Stimulated activated naive CD8-positive, alpha-beta T cell treated with anti-CD3 and anti-CD28 coated beads, Interleukin-15, Interleukin-2, amounts not matched to agents 100 ng/mL and 50 ng/mL, for 24 hours (primary cell): ENCODE results near the gene MNS1.
"Not testable (repeated sequence)": the region's sequence is repeated elsewhere in the genome, so short reads cannot be mapped to it uniquely, and the experiment has no call there.

Experiments
- H3K27ac Mint-ChIP-seq: one replicate; pipeline ENCODE4 v1.8.0; 2021; ENCODE audit warnings: mild to moderate bottlenecking, mixed read lengths
- H3K27me3 Mint-ChIP-seq: one replicate; pipeline ENCODE4 v1.8.0; 2021; ENCODE audit warnings: mixed read lengths
- H3K36me3 Mint-ChIP-seq: one replicate; pipeline ENCODE4 v1.8.0; 2021; ENCODE audit warnings: low read depth, mixed read lengths
- H3K4me1 Mint-ChIP-seq: one replicate; pipeline ENCODE4 v1.8.0; 2021; ENCODE audit warnings: low read depth, mixed read lengths
- H3K4me3 Mint-ChIP-seq: one replicate; pipeline ENCODE4 v1.8.0; 2021; ENCODE audit warnings: mild to moderate bottlenecking, mixed read lengths
- H3K9me3 Mint-ChIP-seq: one replicate; pipeline ENCODE4 v1.8.0; 2021; ENCODE audit warnings: mixed read lengths

Gene MNS1

GRCh38 chr15:56413114-56413733 is 51.7 kb downstream of the MNS1 start:
- H3K9me3 Mint-ChIP-seq, H3K4me3 Mint-ChIP-seq, H3K27ac Mint-ChIP-seq, H3K4me1 Mint-ChIP-seq, H3K36me3 Mint-ChIP-seq, H3K27me3 Mint-ChIP-seq: not testable (repeated sequence)

- Mint-ChIP-seq H3K4me3 (no peak overlapping the region), H3K27ac (no peak overlapping the region), H3K4me1 (no peaks in the 10 kb centered on the region), H3K9me3 (no peaks in the 10 kb centered on the region), H3K36me3 (no peaks in the 10 kb centered on the region), H3K27me3 (no peaks in the 10 kb centered on the region)
Measured at GRCh38 chr15:56411122-56411749, 53.7 kb downstream of the MNS1 start.

DNA sequence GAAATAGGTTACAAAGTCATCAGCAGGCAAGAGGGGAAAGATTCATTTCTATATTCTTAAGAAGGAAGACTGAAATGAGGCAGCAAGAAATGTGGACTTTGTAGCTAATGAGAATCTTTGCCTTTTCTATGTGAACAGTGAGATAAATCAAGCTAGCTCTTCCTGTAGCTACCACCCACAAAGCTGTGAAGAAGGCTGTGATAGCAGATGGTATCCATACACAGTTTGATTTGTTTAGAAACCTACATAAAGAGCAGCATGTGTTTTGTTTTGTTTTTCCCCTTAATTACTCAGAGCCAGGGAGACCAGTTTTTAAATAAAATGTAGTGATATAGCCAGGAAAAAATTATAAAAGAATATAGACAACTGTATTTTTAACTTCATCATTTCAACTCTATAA is 54.2 kb downstream of the MNS1 start:
- no peak overlapping the region for H3K4me3 Mint-ChIP-seq
- H3K27ac Mint-ChIP-seq = no peak overlapping the region
- no peaks in the 10 kb centered on the region for H3K9me3 Mint-ChIP-seq
- H3K36me3 Mint-ChIP-seq = no peaks in the 10 kb centered on the region
- no peaks in the 10 kb centered on the region for H3K27me3 Mint-ChIP-seq
- no peaks in the 10 kb centered on the region for H3K4me1 Mint-ChIP-seq

DNA sequence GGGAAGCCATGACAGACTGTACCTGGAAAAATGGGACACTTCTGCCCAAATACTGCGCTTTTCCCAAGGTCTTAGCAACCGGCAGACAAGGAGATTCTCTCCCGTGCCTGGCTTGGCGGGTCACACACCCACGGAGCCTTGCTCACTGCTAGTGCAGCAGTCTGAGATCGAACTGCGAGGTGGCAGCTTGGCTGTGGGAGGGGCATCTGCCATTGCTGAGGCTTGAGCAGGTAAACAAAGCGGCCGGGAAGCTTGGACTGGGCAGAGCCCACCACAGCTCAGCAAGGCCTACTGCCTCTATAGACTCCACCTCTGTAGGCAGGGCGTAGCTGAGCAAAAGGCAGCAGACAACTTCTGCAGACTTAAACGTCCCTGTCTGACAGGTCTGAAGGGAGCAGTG is 65.7 kb downstream of the MNS1 start:
- not testable (repeated sequence) for H3K9me3 Mint-ChIP-seq, H3K36me3 Mint-ChIP-seq, H3K4me3 Mint-ChIP-seq, H3K4me1 Mint-ChIP-seq, H3K27me3 Mint-ChIP-seq, H3K27ac Mint-ChIP-seq

DNA sequence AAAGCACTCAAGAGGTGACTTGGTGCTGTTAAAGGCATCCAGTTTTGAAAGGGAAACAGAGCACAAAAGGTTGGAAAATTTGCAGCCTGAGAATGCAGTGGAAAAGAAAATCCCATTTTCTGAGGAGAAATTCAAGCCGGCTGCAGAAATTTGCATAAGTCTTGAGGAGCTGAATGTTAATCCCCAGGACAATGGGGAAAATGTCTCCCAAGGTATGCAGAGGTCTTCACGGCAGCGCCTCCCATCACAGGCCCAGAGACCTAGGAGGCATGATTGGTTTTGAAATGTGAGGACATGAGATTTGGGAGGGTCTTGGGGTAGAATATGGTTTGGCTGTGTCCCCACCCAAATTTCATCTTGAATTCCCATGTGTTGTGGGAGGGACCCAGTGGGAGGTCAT is 67.6 kb downstream of the MNS1 start:
- not testable (repeated sequence) for H3K27me3 Mint-ChIP-seq, H3K27ac Mint-ChIP-seq

GRCh38 chr15:56394909-56395308 is 70.0 kb downstream of the MNS1 start:
- H3K27me3 Mint-ChIP-seq = no peaks in the 10 kb centered on the region
- H3K4me3 Mint-ChIP-seq = no peak overlapping the region
- no peak overlapping the region for H3K27ac Mint-ChIP-seq
- H3K9me3 Mint-ChIP-seq = no peaks in the 10 kb centered on the region
- peaks cover 5% of the 10 kb centered on the region for H3K4me1 Mint-ChIP-seq
- H3K36me3 Mint-ChIP-seq = no peaks in the 10 kb centered on the region

More for the DNA sequence above, 67.6 kb downstream of the MNS1 start:
- H3K9me3 Mint-ChIP-seq, H3K4me1 Mint-ChIP-seq, H3K36me3 Mint-ChIP-seq, H3K4me3 Mint-ChIP-seq: not testable (repeated sequence)

DNA sequence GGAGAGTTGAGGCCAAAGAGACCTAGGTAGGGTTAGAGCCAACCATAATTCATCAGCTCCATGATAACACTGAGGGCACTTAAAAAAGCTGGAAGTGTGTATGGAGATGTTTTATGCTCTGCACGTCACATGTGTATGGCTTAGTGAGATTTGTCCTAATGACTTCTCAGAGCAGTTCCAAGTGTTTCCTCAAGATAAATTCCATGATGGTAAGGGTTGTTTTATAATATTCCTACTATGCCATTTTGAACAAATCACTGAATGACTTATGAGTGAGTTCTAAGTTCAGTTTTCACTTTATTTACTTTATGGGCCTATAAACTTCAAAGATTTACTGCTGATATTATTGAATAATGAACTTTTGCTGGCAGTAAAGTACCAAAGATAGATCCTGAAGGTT is 71.7 kb downstream of the MNS1 start:
- Mint-ChIP-seq H3K27ac (no peak overlapping the region), H3K9me3 (no peaks in the 10 kb centered on the region), H3K36me3 (no peaks in the 10 kb centered on the region), H3K27me3 (no peaks in the 10 kb centered on the region), H3K4me3 (no peak overlapping the region), H3K4me1 (peaks cover 5% of the 10 kb centered on the region)

GRCh38 chr15:56390739-56391267 is 74.1 kb downstream of the MNS1 start:
- H3K9me3 Mint-ChIP-seq = no peaks in the 10 kb centered on the region
- no peak overlapping the region for H3K4me3 Mint-ChIP-seq
- H3K36me3 Mint-ChIP-seq = no peaks in the 10 kb centered on the region
- no peak overlapping the region for H3K27ac Mint-ChIP-seq
- H3K4me1 Mint-ChIP-seq = peaks cover 5% of the 10 kb centered on the region
- H3K27me3 Mint-ChIP-seq = no peaks in the 10 kb centered on the region

- Mint-ChIP-seq H3K4me3 (no peak overlapping the region), H3K36me3 (no peaks in the 10 kb centered on the region), H3K27me3 (no peaks in the 10 kb centered on the region), H3K27ac (no peak overlapping the region), H3K9me3 (peaks cover 8% of the 10 kb centered on the region), H3K4me1 (peaks cover 5% of the 10 kb centered on the region)
Measured at GRCh38 chr15:56385908-56386307, 79.0 kb downstream of the MNS1 start.

- H3K36me3 Mint-ChIP-seq = no peaks in the 10 kb centered on the region
Measured at GRCh38 chr15:56383010-56383409, 81.9 kb downstream of the MNS1 start.

More at GRCh38 chr15:56383010-56383409, 81.9 kb downstream of the MNS1 start:
- Mint-ChIP-seq H3K4me3 (no peak overlapping the region), H3K27me3 (peaks cover 11% of the 10 kb centered on the region), H3K4me1 (no peaks in the 10 kb centered on the region), H3K9me3 (peaks cover 26% of the 10 kb centered on the region), H3K27ac (no peak overlapping the region)
